Panc1 (cell line): ENCODE results near the gene NFIB.

ENCODE experiments used
- POLR2AphosphoS5 ChIP-seq: IDR thresholded peaks from 2 replicates; pipeline ENCODE4 v1.6.1; 2012; ENCODE audit warnings: mild to moderate bottlenecking, low read depth, low read length, moderate library complexity
- TCF7L2 ChIP-seq: IDR thresholded peaks from 2 replicates; pipeline ENCODE4 v1.6.1; 2011; ENCODE audit warnings: mild to moderate bottlenecking, low read depth, low read length, inconsistent platforms
- TF ChIP-seq, protein P1 (sequence below): fragments of 450-650 bp; IDR thresholded peaks from 2 replicates; pipeline ENCODE4 v1.5.1; 2017; ENCODE audit warnings: mild to moderate bottlenecking

DNA sequence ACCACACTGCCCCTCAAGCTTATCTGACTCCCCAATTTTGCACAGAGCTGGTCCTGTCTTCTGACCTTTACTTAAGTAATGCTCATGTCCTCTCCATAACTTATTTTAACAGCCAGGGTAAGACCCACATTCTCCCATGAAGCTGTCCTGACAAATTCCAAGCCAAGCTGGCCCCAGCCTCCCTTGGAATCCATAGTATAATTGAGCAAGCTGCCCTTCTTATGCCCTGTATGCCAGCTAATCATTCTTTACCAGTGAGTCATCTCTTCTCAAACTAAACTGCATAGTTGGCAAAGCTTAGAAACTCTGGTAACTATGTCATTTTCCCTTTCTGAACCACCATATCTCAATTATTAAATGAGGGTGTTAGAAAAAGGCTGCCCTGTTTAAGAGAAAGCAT, 92.4 kb downstream of the NFIB start:
- TF ChIP-seq, protein P1, sequence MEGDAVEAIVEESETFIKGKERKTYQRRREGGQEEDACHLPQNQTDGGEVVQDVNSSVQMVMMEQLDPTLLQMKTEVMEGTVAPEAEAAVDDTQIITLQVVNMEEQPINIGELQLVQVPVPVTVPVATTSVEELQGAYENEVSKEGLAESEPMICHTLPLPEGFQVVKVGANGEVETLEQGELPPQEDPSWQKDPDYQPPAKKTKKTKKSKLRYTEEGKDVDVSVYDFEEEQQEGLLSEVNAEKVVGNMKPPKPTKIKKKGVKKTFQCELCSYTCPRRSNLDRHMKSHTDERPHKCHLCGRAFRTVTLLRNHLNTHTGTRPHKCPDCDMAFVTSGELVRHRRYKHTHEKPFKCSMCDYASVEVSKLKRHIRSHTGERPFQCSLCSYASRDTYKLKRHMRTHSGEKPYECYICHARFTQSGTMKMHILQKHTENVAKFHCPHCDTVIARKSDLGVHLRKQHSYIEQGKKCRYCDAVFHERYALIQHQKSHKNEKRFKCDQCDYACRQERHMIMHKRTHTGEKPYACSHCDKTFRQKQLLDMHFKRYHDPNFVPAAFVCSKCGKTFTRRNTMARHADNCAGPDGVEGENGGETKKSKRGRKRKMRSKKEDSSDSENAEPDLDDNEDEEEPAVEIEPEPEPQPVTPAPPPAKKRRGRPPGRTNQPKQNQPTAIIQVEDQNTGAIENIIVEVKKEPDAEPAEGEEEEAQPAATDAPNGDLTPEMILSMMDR = no peak
- TF ChIP-seq POLR2AphosphoS5 (no peak), TCF7L2 (no peak)
